Keratinocyte (primary cell): ENCODE data around the gene EFCAB12. TPM values are rescaled to one million over a fixed set of nuclear protein-coding genes. Genes with fewer than 3 reads are reported as not detected.

ENCODE experiments used
- DNase-seq: peaks from one replicate; pipeline ENCODE4 v3.0.0-alpha.2; 2011; ENCODE audit warnings: low read depth, missing footprints, low spot score
- FAIRE-seq: peaks from 2 replicates; lab custom pipeline; 2011; peaks lifted over from hg19 to GRCh38; lab: Jason Lieb, UNC
- H2AFZ ChIP-seq: 2 replicates; pipeline ENCODE4 v1.6.0; 2012; ENCODE audit warnings: low read length, control low read depth, inconsistent platforms; ENCODE audit not compliant: control insufficient read depth
- H3K27ac ChIP-seq: 2 replicates; pipeline ENCODE4 v1.5.1; 2011; ENCODE audit warnings: low read length; ENCODE audit not compliant: control insufficient read depth, insufficient read depth
- H3K27me3 ChIP-seq: 3 replicates; pipeline ENCODE4 v1.6.0; 2011; ENCODE audit warnings: low read length; ENCODE audit not compliant: control insufficient read depth, insufficient read depth; ENCODE audit errors: extremely low read depth
- H3K36me3 ChIP-seq, 2 experiments: 2 replicates in 1 of 2; 3 replicates in 1 of 2; pipeline ENCODE4 v1.5.1; 2011; ENCODE audit warnings: low read length in 2 of 2, mild to moderate bottlenecking in 1 of 2; ENCODE audit not compliant: control insufficient read depth in 2 of 2, insufficient read depth in 2 of 2; ENCODE audit errors: extremely low read depth in 1 of 2
- H3K4me1 ChIP-seq: 3 replicates; pipeline ENCODE4 v1.5.1; 2011; ENCODE audit warnings: low read length; ENCODE audit not compliant: control insufficient read depth, insufficient read depth; ENCODE audit errors: extremely low read depth
- H3K4me2 ChIP-seq: 3 replicates; pipeline ENCODE4 v1.6.0; 2011; ENCODE audit warnings: low read depth, low read length; ENCODE audit not compliant: control insufficient read depth, insufficient read depth; ENCODE audit errors: extremely low read depth
- H3K4me3 ChIP-seq, 3 experiments: fragments of 200-600 bp in 1 of 3; sonication (generic) in 1 of 3; 2 replicates in 2 of 3; 3 replicates in 1 of 3; pipeline ENCODE4 v1.5.1; 2011 to 2016; ENCODE audit warnings: low read length in 3 of 3, mild to moderate bottlenecking in 3 of 3, control low read depth in 2 of 3, inconsistent platforms in 1 of 3, low read depth in 1 of 3, mixed read lengths in 1 of 3, mixed run types in 1 of 3, moderate library complexity in 1 of 3; ENCODE audit not compliant: control insufficient read depth in 2 of 3, insufficient read depth in 2 of 3; ENCODE audit errors: extremely low read depth in 1 of 3
- H3K79me2 ChIP-seq: 2 replicates; pipeline ENCODE4 v1.6.0; 2012; ENCODE audit warnings: low read length; ENCODE audit not compliant: control insufficient read depth, insufficient read depth
- H3K9ac ChIP-seq: 3 replicates; pipeline ENCODE4 v1.6.0; 2011; ENCODE audit warnings: low read length; ENCODE audit not compliant: control insufficient read depth, insufficient read depth; ENCODE audit errors: extremely low read depth
- H3K9me1 ChIP-seq: 3 replicates; pipeline ENCODE4 v1.6.0; 2011; ENCODE audit warnings: low read length; ENCODE audit not compliant: control insufficient read depth, insufficient read depth; ENCODE audit errors: extremely low read depth
- H3K9me3 ChIP-seq: 2 replicates; pipeline ENCODE4 v1.5.1; 2012; ENCODE audit warnings: low read depth, low read length; ENCODE audit not compliant: control insufficient read depth
- H4K20me1 ChIP-seq: 3 replicates; pipeline ENCODE4 v1.6.0; 2011; ENCODE audit warnings: low read length; ENCODE audit not compliant: control insufficient read depth, insufficient read depth; ENCODE audit errors: extremely low read depth
- CTCF ChIP-seq, 3 experiments: IDR thresholded peaks in 1 of 3; conservative IDR thresholded peaks in 1 of 3; optimal IDR thresholded peaks in 1 of 3; 2 replicates in 2 of 3; 3 replicates in 1 of 3; pipeline versions ENCODE3 to v1.5.1; 2011; ENCODE audit warnings: low read length in 3 of 3, mild to moderate bottlenecking in 3 of 3, moderate library complexity in 2 of 3, control low read depth in 1 of 3, inconsistent platforms in 1 of 3; ENCODE audit not compliant: insufficient read depth in 2 of 3; ENCODE audit errors: extremely low read depth in 1 of 3
- EZH2 ChIP-seq: IDR thresholded peaks from one replicate; pipeline ENCODE4 v1.6.1; 2012; ENCODE audit warnings: inconsistent platforms, mild to moderate bottlenecking, low read length, moderate library complexity
- dilution Hi-C: fragments of 300-500 bp; cut with MboI; formaldehyde crosslinking; loops from one replicate; pipeline ENCODE4 v1.7.0; 2020; ENCODE audit warnings: low sequenced_read_pairs; ENCODE audit not compliant: extremely low pct_ligation_motif_present
- polyA plus RNA-seq, 5 experiments: library from polyadenylated mRNA; depleted of rRNA in 3 of 5; stranded (reverse) in 3 of 5; stranded (forward) in 1 of 5; unstranded in 1 of 5; fragments of >200 nt; gene quantifications; 1 replicate in 1 of 5; 2 replicates in 3 of 5; 3 replicates in 1 of 5; pipeline versions ENCODE4 v1.2.1 to v1.2.3, GENCODE V29; 2011 to 2012; ENCODE audit warnings: missing spikeins in 2 of 5, low read depth in 1 of 5, low replicate concordance in 1 of 5

EFCAB12 gene
- polyA plus RNA-seq, 1 donor (not counting 4 experiments of a cell fraction or from before 2014, with no cell fraction given), result 0.34 TPM

- H3K4me1 ChIP-seq, result peaks cover 29% of the 10 kb centered on the region
Observed at GRCh38 chr3:129439226-129439816, 10.9 kb upstream of the EFCAB12 start.

GRCh38 chr3:129435367-129435766 lies 6.9 kb upstream of the EFCAB12 start:
- FAIRE-seq (no peak), DNase-seq (no peak)
- Histone ChIP-seq H2AFZ (no peak overlapping the region), H3K27me3 (no peaks in the 10 kb centered on the region), H3K79me2 (peaks cover 20% of the 10 kb centered on the region), H3K9me1 (no peaks in the 10 kb centered on the region), H3K27ac (no peak overlapping the region), H3K4me1 (peaks cover 22% of the 10 kb centered on the region), H4K20me1 (no peaks in the 10 kb centered on the region), H3K36me3 (peaks cover 17 to 36% of the 10 kb centered on the region in 2 experiments), H3K9me3 (no peaks in the 10 kb centered on the region), H3K4me2 (peak overlapping the region; percentile 13), H3K9ac (no peak overlapping the region), H3K4me3 (no peak overlapping the region)
- dilution Hi-C loops, result no loop called here
- TF ChIP-seq EZH2 (no peak), CTCF (optimal IDR thresholded peaks at IDR 0.05 in 1 of 3, IDR thresholded peaks at IDR 0.05 in 1 of 3, conservative IDR thresholded peaks at IDR 0.05 in 1 of 3; ENCODE audit: extremely low read depth in 1 of 3, insufficient read depth in 2 of 3, low read length in 3 of 3) (no peak)

More at GRCh38 chr3:129439226-129439816, 10.9 kb upstream of the EFCAB12 start:
- DNase-seq (no peak), FAIRE-seq (no peak)
- dilution Hi-C loops, result no loop called here
- peak overlapping the region; percentile 69 for H2AFZ ChIP-seq
- H3K27ac ChIP-seq, result peak overlapping the region; percentile 83
- no peaks in the 10 kb centered on the region for H3K9me1 ChIP-seq
- H3K79me2 ChIP-seq, result peaks cover 20% of the 10 kb centered on the region
- no peaks in the 10 kb centered on the region for H3K27me3 ChIP-seq
- TF ChIP-seq EZH2 (no peak), CTCF (optimal IDR thresholded peaks at IDR 0.05 in 1 of 3, IDR thresholded peaks at IDR 0.05 in 1 of 3, conservative IDR thresholded peaks at IDR 0.05 in 1 of 3; ENCODE audit: extremely low read depth in 1 of 3, insufficient read depth in 2 of 3, low read length in 3 of 3) (no peak)
- H3K4me3 ChIP-seq, result peak overlapping the region; percentile 69 to 96 (median 80)
- peak overlapping the region; percentile 89 for H3K4me2 ChIP-seq
- no peaks in the 10 kb centered on the region for H3K9me3 ChIP-seq
- peaks cover 5 to 9% of the 10 kb centered on the region in 2 experiments for H3K36me3 ChIP-seq
- H4K20me1 ChIP-seq, result no peaks in the 10 kb centered on the region
- peak overlapping the region; percentile 93 for H3K9ac ChIP-seq
